ENCODE results near the gene FAM107A.
A peak's percentile ranks its signal among the peaks of the same experiment; 100 is the strongest.

Gene FAM107A

GRCh38 chr3:58531555-58531954 lies 45.6 kb downstream of the FAM107A start:
- no peak overlapping the region for H3K9ac ChIP-seq (ENCODE audit: low read length)
- no peak overlapping the region for H3K4me3 ChIP-seq (ENCODE audit: low read depth, low read length, poor library complexity, severe bottlenecking)
- no peaks in the 10 kb centered on the region for H3F3A ChIP-seq (ENCODE audit: insufficient read depth, low read length)
- H2AFZ ChIP-seq (ENCODE audit: low read length), result no peak overlapping the region
- TF ChIP-seq EZH2 (IDR thresholded peaks at IDR 0.05; ENCODE audit: borderline replicate concordance, low read length), result no peak
- TF ChIP-seq, protein P1, sequence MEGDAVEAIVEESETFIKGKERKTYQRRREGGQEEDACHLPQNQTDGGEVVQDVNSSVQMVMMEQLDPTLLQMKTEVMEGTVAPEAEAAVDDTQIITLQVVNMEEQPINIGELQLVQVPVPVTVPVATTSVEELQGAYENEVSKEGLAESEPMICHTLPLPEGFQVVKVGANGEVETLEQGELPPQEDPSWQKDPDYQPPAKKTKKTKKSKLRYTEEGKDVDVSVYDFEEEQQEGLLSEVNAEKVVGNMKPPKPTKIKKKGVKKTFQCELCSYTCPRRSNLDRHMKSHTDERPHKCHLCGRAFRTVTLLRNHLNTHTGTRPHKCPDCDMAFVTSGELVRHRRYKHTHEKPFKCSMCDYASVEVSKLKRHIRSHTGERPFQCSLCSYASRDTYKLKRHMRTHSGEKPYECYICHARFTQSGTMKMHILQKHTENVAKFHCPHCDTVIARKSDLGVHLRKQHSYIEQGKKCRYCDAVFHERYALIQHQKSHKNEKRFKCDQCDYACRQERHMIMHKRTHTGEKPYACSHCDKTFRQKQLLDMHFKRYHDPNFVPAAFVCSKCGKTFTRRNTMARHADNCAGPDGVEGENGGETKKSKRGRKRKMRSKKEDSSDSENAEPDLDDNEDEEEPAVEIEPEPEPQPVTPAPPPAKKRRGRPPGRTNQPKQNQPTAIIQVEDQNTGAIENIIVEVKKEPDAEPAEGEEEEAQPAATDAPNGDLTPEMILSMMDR (IDR thresholded peaks at IDR 0.05; ENCODE audit: low read length), result no peak
- no peaks in the 10 kb centered on the region for H3K9me3 ChIP-seq (ENCODE audit: low read length)
- peaks cover 4% of the 10 kb centered on the region for H3K4me1 ChIP-seq (ENCODE audit: insufficient read depth, low read length, severe bottlenecking)
- no peaks in the 10 kb centered on the region for H4K20me1 ChIP-seq (ENCODE audit: insufficient read depth, low read length)
- no peaks in the 10 kb centered on the region for H3K79me2 ChIP-seq (ENCODE audit: insufficient read depth, low read length)
- no peaks in the 10 kb centered on the region for H3K9me2 ChIP-seq (ENCODE audit: low read depth, low read length)
- H3K36me3 ChIP-seq (ENCODE audit: insufficient read depth, low read length), result no peaks in the 10 kb centered on the region
- no peak overlapping the region for H3K27ac ChIP-seq (ENCODE audit: low read depth, low read length, poor library complexity, severe bottlenecking)
- H3K27me3 ChIP-seq (ENCODE audit: insufficient read depth, low read length), result 0 out of 2 replicates have a peak, but pooled peaks cover 4% of the 10 kb centered on the region
- no peak overlapping the region for H3K4me2 ChIP-seq (ENCODE audit: low read length)

DNA sequence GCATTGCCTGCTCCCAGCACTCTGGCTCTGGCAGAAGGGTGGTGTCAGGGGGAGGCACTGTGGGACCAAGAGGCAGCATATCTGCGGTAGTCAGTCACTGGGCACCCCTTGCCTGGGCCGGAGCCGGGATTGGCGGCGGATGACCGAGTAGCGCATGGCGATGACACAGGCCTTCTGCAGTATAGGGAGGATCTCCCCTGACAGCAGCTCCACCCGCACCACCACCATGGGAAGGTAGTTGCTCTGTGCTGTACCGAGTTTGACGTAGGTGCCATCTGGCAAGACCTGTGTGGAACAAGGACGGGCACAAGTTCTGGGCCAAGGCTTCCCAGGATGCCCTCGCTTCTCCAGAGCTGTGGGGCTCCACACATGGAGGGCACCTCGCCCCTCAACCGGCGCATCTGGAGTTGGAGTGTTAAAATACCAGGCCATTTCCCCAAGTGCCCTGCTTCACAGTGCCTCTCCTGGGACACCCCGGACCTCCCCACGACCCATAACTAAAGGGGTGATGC lies 46.8 kb downstream of the FAM107A start:
- Histone ChIP-seq H3K27me3 (ENCODE audit: insufficient read depth, low read length) (0 out of 2 replicates have a peak, but pooled peaks cover 4% of the 10 kb centered on the region), H3K79me2 (ENCODE audit: insufficient read depth, low read length) (no peaks in the 10 kb centered on the region), H3K9me3 (ENCODE audit: low read length) (no peaks in the 10 kb centered on the region), H3F3A (ENCODE audit: insufficient read depth, low read length) (no peaks in the 10 kb centered on the region), H3K4me3 (ENCODE audit: low read depth, low read length, poor library complexity, severe bottlenecking) (no peak overlapping the region), H3K4me1 (ENCODE audit: insufficient read depth, low read length, severe bottlenecking) (peaks cover 4% of the 10 kb centered on the region), H3K36me3 (ENCODE audit: insufficient read depth, low read length) (no peaks in the 10 kb centered on the region), H2AFZ (ENCODE audit: low read length) (no peak overlapping the region), H4K20me1 (ENCODE audit: insufficient read depth, low read length) (no peaks in the 10 kb centered on the region), H3K9ac (ENCODE audit: low read length) (no peak overlapping the region), H3K4me2 (ENCODE audit: low read length) (no peak overlapping the region), H3K9me2 (ENCODE audit: low read depth, low read length) (no peaks in the 10 kb centered on the region), H3K27ac (ENCODE audit: low read depth, low read length, poor library complexity, severe bottlenecking) (no peak overlapping the region)
- TF ChIP-seq EZH2 (IDR thresholded peaks at IDR 0.05; ENCODE audit: borderline replicate concordance, low read length), result no peak
- TF ChIP-seq, protein P1 (IDR thresholded peaks at IDR 0.05; ENCODE audit: low read length), result no peak

DNA sequence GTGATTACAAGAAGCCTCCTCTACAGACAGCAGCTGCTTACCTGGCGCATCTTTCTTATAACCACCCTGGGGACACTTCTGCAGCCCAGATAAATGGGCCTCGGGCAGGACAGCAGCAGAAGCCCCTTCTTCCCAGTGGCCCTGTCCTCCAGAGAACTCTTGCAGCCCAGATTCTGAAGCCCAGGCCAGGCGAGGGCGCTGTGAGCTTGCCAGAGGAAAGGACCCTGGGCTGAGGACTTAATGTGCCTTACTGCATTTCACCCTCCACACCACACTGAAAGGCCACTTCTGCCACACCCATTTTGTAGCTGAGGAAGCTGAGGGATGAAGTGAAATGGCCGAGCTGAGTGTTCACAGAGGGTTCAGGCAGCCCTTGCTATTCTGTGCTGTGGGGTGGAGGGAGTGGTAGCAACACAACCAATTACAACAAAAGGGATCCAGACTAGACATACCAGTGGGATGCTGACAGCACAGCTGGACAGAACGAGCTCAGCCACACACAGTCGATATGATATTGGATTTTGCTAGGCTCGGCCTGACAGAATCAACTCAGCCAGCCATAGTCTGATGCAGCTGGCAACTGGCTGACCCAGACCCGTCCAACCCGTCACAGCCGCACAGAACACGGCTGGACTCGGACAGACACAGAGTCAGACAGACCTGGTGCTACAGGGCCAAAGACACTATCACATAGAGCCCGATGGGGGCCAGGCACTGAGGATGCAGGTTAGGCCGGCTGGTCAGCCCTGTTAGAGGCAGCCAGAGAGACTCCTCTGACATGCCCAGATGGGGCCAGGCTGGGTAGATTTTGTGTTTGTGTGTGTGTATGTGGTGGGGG lies 47.5 kb downstream of the FAM107A start:
- H3K36me3 ChIP-seq (ENCODE audit: insufficient read depth, low read length), result no peaks in the 10 kb centered on the region
- H3K79me2 ChIP-seq (ENCODE audit: insufficient read depth, low read length), result no peaks in the 10 kb centered on the region
- no peaks in the 10 kb centered on the region for H4K20me1 ChIP-seq (ENCODE audit: insufficient read depth, low read length)
- no peak overlapping the region for H3K27ac ChIP-seq (ENCODE audit: low read depth, low read length, poor library complexity, severe bottlenecking)
- TF ChIP-seq, protein P1 (IDR thresholded peaks at IDR 0.05; ENCODE audit: low read length), result peak; percentile 64
- no peak for TF ChIP-seq EZH2 (IDR thresholded peaks at IDR 0.05; ENCODE audit: borderline replicate concordance, low read length)
- no peak overlapping the region for H3K4me3 ChIP-seq (ENCODE audit: low read depth, low read length, poor library complexity, severe bottlenecking)
- no peak overlapping the region for H2AFZ ChIP-seq (ENCODE audit: low read length)
- no peaks in the 10 kb centered on the region for H3K9me3 ChIP-seq (ENCODE audit: low read length)
- no peaks in the 10 kb centered on the region for H3F3A ChIP-seq (ENCODE audit: insufficient read depth, low read length)
- H3K9ac ChIP-seq (ENCODE audit: low read length), result no peak overlapping the region
- no peaks in the 10 kb centered on the region for H3K9me2 ChIP-seq (ENCODE audit: low read depth, low read length)
- 0 out of 2 replicates have a peak, but pooled peaks cover 4% of the 10 kb centered on the region for H3K27me3 ChIP-seq (ENCODE audit: insufficient read depth, low read length)
- peaks cover 4% of the 10 kb centered on the region for H3K4me1 ChIP-seq (ENCODE audit: insufficient read depth, low read length, severe bottlenecking)
- H3K4me2 ChIP-seq (ENCODE audit: low read length), result no peak overlapping the region

Measured in OCI-LY1 (cell line).